ENCODE data around the gene KCNE4.

Gene KCNE4

GRCh38 chr2:223086370-223086981 is 34.5 kb downstream of the KCNE4 start:
- peak; percentile 8 for DNase-seq (ENCODE audit: low spot score)

GRCh38 chr2:223087466-223087865 is 35.5 kb downstream of the KCNE4 start:
- no peak for DNase-seq (ENCODE audit: low spot score)

- no peak for DNase-seq (ENCODE audit: low spot score)
These were observed 36.9 kb downstream of the KCNE4 start for GRCh38 chr2:223088866-223089265.

GRCh38 chr2:223090039-223090438 is 38.0 kb downstream of the KCNE4 start:
- DNase-seq (ENCODE audit: low spot score): no peak

- DNase-seq (ENCODE audit: low spot score): no peak
These were observed 38.7 kb downstream of the KCNE4 start for GRCh38 chr2:223090540-223091235.

GRCh38 chr2:223092667-223093066 is 40.7 kb downstream of the KCNE4 start:
- no peak for DNase-seq (ENCODE audit: low spot score)

GRCh38 chr2:223093436-223094241 is 41.6 kb downstream of the KCNE4 start:
- DNase-seq (ENCODE audit: low spot score): no peak

GRCh38 chr2:223095207-223095606 is 43.2 kb downstream of the KCNE4 start:
- DNase-seq (ENCODE audit: low spot score): no peak

GRCh38 chr2:223096235-223096970 is 44.4 kb downstream of the KCNE4 start:
- DNase-seq (ENCODE audit: low spot score): no peak

- DNase-seq (ENCODE audit: low spot score): no peak
These were observed 45.9 kb downstream of the KCNE4 start for GRCh38 chr2:223097888-223098383.

GRCh38 chr2:223099561-223099960 is 47.6 kb downstream of the KCNE4 start:
- DNase-seq (ENCODE audit: low spot score): no peak

- DNase-seq (ENCODE audit: low spot score): no peak
These were observed 48.1 kb downstream of the KCNE4 start for GRCh38 chr2:223100061-223100511.

- peak; percentile 18 for DNase-seq (ENCODE audit: low spot score)
These were observed 49.5 kb downstream of the KCNE4 start for GRCh38 chr2:223101340-223102039.

- DNase-seq (ENCODE audit: low spot score): no peak
These were observed 50.0 kb downstream of the KCNE4 start for GRCh38 chr2:223102040-223102400.

- DNase-seq (ENCODE audit: low spot score): no peak
These were observed 50.5 kb downstream of the KCNE4 start for GRCh38 chr2:223102450-223102849.

- DNase-seq (ENCODE audit: low spot score): no peak
These were observed 52.5 kb downstream of the KCNE4 start for GRCh38 chr2:223104336-223105132.
